ENCODE measurements around the gene CTIF.
A peak's percentile ranks its signal among the peaks of the same experiment; 100 is the strongest.

The CTIF gene

DNA sequence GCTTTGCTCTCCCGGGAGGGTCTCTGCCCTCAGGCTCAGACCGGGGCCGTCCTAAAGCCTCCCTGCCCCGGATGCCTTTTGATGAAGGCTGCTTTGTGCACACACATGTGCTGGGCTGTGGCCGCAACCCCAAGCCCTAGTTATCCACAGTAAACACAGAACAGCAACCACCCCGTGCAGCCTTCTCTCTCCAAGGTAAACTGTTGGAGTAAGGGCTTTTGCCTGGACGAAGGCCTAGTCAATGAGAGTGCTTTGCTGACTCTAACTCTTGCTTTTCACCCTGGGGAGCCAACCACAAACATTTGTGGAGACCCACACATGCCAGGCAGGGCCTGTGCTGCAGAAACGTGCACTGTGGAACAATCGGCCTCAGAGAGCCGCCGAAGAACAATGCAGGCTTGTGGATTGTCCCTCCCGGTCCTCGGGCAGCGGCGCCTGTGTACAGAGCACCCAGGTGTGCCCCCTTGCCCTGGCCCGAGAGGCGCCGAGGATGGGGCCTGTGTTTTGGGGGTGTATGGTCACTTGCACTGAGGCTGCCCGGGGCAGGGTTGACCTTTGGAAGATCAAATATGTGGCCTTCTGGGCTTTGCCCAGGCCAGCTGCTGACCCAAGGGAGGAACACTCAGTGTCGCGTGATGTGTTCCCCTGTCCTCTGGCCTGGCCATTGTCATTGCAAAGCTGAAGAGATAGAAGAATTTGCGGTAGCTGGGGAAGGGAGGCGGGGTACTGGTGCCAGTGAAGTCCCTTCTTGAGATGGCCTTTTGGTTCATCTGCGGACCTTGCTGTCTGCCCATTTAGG lies 37.0 kb downstream of the CTIF start:
- DNase-seq (ENCODE audit: low spot score): peak; percentile 91

DNA sequence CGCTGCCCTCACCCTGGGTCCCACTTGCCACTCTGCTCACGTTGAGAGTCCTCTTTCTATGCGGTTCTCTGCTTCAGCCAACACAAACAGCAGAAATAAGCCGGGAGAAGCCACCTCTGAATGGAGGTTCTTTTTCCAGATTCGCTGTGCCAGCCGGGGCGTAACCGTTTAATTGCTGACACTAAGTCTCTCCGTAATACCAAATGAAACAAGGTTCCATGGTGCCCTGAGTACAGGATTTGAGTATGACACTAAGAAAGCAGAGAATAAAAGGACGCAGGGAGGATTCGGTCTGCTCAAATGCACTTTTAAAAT lies 37.6 kb downstream of the CTIF start:
- no peak for DNase-seq (ENCODE audit: low spot score)

- no peak for DNase-seq (ENCODE audit: low spot score)
These were observed 38.8 kb downstream of the CTIF start for GRCh38 chr18:48577478-48578190.

GRCh38 chr18:48578289-48578688 lies 39.5 kb downstream of the CTIF start:
- no peak for DNase-seq (ENCODE audit: low spot score)

DNA sequence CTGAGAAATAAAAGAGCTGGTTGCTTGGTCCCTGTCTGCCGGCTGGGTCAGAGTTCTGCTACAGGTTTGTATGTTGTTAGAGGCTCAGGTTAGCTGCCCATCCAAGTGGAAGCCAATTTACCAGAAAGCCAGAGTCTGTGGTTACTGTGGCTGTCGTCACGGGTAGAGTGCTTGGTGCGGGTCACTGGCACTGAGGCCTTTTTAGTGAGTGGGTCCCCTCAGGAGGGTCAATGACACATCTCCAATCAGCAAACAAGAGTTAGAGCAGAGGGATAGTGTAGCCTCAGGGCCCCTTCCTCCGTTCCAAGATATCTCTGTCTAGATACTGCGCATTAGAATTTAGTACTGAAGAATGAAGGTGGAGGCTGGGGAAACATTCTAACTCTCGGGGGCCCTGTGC lies 41.2 kb downstream of the CTIF start:
- DNase-seq (ENCODE audit: low spot score): no peak

- DNase-seq (ENCODE audit: low spot score): no peak
These were observed 42.0 kb downstream of the CTIF start for GRCh38 chr18:48580782-48581181.

- no peak for DNase-seq (ENCODE audit: low spot score)
These were observed 42.4 kb downstream of the CTIF start for GRCh38 chr18:48581206-48581605.

DNA sequence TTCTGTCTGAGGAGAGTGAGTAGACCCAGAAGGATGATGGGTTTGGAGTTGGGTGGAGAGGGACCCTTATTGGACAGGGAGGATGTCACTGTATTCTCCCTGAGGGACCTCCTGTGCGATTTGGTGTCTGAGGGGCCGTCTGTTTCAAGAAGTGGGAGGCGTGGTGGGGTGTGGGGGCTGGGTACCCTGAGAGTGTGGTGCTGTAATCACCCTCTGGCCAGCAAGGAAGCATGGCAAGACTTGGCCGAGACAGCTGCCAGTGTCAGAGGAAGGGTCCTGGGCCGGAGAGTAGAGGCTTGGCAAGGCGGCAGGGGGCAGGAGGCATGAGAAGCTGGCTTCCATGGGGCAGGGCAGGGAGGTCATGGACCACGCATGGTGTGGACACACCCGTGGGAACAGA lies 43.1 kb downstream of the CTIF start:
- no peak for DNase-seq (ENCODE audit: low spot score)

DNA sequence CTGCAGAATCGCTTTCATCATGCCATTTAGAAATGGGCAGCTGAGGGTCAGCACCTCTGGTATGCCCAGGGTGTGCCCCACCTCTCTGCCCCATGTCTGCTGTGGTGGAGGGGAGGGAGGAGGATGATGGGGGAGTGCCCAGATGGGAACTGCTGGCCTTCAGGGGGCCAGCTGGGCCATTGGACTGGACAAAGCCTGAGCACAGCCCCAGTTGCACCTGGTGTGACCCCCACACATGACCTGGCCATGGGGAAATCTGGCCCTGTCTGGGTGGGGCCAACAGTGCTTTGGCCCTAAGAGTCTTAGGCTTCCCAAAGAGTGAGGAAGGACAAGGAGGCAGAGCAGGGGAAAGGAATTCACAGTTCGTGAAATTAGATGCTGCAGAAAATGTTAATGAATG lies 44.1 kb downstream of the CTIF start:
- no peak for DNase-seq (ENCODE audit: low spot score)

GRCh38 chr18:48583573-48583972 lies 44.7 kb downstream of the CTIF start:
- no peak for DNase-seq (ENCODE audit: low spot score)

DNA sequence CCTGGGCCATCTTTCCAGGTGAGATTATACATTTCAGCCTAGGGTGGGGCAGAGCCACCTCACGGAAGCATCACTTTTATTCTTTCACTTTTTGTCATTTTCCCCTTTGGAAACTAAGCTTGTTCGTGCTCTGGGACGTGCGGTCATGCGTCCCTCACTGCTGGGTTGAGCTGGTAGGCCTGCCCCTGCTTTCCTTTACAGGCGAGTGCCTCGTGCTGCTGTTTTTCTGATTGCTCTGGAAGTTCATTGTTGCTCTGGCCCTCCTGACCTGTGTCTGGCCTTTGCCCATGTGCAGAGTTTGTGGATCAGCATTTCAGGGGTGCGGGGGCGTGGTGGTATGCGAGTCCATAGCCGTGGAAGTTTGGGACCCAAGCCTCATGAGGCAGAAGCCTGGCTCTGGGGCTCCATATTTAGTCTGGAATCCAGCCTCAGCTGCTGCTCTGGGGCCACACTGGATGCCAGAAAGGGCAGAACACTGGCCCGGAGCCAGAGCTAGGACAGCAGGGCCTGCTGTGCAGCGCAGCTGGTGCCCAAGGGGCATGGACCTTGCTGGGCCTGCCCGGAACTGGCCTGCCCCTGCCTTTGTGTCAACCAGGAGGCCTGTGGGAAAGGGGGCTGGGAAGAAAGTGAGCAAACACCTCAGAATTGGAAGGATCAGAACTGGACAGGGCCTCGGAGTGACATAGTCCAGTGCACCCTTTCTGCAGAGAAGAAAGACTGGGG lies 51.1 kb downstream of the CTIF start:
- peak; percentile 90 for DNase-seq (ENCODE audit: low spot score)

DNA sequence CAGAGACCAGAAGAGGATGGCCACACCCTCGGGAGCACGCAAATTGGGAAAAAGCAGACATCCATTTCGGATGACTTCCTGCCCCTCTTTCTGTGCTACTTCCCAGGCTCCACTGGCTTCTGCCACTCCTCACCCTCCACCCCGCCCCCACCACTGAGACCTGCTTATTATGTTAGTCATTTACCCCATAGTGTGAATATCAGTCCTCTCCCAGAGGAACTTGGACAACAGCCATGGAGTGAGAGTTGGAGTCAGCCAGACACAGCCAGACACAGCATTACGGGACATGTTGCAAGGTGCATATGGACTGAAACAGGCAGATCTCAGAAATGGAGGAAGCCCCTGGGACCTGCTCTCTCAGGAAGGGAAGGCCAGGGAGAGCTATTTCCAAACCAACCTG lies 51.8 kb downstream of the CTIF start:
- DNase-seq (ENCODE audit: low spot score): no peak

- no peak for DNase-seq (ENCODE audit: low spot score)
These were observed 53.8 kb downstream of the CTIF start for GRCh38 chr18:48592540-48593171.

GRCh38 chr18:48594471-48595094 lies 55.8 kb downstream of the CTIF start:
- no peak for DNase-seq (ENCODE audit: low spot score)

DNA sequence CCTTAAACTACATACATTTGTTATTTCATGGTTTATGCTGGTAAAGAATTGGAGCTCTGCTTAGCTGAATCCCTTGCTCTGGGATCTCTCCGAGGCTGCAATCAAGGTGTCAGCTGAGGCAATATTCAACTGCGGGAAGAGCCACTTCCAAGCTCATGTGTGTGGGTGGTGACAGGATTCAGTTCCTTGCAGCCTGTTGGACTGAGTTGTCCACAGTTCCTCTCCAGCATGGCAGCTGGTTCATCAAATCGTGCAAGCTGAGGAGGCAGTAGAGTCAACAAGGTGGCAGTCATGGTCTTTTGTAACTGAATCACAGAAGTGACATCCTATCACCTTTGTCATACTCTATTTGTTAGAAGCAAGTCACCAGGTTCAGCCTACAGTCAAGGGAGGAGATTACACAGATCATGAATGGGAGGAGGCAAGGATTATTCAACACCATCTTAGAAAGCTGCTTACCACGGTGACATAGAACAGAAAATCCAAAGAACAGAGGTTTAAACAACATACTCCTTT lies 56.9 kb downstream of the CTIF start:
- no peak for DNase-seq (ENCODE audit: low spot score)

DNA sequence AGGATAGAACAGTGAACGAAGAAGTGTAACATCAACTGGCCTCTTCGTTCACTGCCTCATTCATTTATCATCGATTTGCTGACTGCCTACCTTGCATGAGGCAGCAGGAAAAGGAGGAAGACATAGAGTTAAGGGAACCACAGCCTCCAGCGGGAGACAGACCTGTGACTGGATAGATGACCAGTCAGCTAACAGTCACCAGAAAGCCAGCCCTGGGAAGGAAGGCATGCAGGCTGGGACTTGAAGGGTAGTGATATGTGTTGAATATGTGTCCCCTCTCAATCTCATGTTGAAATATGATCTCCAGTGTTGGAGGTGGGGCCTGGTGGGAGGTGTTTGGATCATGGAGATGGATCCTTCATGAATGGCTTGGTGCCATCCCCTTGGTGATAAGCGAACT lies 58.3 kb downstream of the CTIF start:
- no peak for DNase-seq (ENCODE audit: low spot score)

- no peak for DNase-seq (ENCODE audit: low spot score)
These were observed 58.8 kb downstream of the CTIF start for GRCh38 chr18:48597671-48598070.

DNA sequence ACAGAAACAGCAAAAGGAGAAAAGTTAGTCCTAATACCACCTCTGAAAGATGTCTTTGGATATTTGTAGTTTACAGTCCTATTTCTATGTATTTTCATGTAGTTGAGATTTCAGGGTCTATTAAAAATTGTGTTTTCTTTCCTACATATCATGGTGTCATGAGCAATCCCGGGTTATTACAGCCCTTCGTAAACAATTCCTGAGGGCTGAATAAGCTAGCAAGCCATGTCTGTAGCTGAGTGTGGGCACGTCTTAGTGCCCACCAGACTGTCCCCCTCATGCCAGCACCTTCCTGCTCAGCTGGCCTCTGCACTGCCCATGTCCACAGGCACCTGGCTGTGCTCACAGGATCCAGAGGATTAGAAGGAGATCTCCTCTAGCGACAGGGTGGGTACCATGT lies 60.6 kb downstream of the CTIF start:
- DNase-seq (ENCODE audit: low spot score): no peak

DNA sequence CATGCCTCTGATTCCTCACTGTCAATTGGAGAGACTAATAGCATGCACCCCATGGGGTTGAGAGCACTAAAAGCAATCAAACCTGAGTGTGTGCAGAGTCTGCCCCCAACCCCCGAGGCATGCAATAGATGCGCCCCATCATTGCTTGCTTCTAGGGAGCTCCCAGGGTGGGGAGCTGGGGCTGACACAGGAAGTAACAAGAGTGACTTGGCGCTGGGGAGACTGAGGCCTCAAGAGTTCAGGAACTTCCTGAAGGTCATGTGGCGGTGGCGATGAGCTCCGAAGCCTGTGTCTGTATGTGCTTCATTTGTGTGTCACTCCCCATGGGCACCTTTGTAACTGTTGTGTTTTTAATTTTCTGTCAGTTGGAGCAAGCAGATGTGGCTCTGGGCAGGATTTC lies 61.2 kb downstream of the CTIF start:
- DNase-seq (ENCODE audit: low spot score): no peak

DNA sequence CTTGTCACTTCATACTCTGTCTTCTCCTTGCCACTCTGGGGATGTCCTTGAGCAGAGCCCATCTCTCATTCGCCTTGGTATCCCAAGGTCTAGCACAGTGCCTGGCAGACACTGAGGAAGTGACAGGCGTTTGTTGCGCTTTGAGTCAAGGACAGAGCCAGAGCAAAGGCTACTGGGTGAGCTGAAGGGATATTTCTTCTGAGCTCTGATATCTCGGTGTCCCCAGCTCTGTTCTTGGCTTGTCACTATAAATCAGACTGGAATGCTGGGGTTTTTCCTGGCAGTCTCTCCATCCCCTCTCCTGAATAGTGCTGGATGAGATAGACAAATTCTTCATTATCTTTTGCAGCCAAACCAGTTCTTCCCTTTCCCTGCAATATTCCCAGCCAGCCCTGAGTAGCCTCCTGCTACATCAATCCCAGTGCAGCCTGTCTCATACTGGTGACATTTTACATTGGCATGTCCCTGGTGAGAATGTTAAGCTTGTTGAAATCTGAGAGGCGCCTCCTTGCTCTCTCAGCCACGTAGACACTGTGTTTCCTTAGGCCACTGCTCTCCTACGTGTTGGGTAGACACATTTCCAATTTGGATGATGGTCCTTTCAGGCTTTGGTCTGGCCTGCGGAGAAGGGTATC lies 61.7 kb downstream of the CTIF start:
- DNase-seq (ENCODE audit: low spot score): no peak

- DNase-seq (ENCODE audit: low spot score): no peak
These were observed 62.5 kb downstream of the CTIF start for GRCh38 chr18:48601343-48601742.

All from globus pallidus (tissue), 1 donor.